ENCODE data around the gene FBLN2. TPM values are rescaled to one million over a fixed set of nuclear protein-coding genes. Genes with fewer than 3 reads are reported as not detected.

FBLN2 gene
- total RNA-seq, 2 experiments from 2014 or later, result 8.4 to 13.7 TPM

- Mint-ChIP-seq H3K9me3 (no peaks in the 10 kb centered on the region), H3K4me3 (no peak overlapping the region), H3K27me3 (no peaks in the 10 kb centered on the region), H3K27ac (no peak overlapping the region), H3K4me1 (ENCODE audit: low read depth) (no peaks in the 10 kb centered on the region), H3K36me3 (ENCODE audit: low read depth) (no peaks in the 10 kb centered on the region)
- ChIA-PET CTCF (interaction anchor here (0.8 kb wide), 1 partner anchor 104 kb away, joined by 3 read pairs; no protein-coding TSS in a partner anchor), POLR2A (no interaction called here)
- no peak for TF ChIP-seq CTCF (IDR thresholded peaks at IDR 0.05)
- ATAC-seq, result no peak
- DNase-seq, result no peak
- intact Hi-C loops (cut with micrococcal nuclease), result no loop called here
Observed at GRCh38 chr3:13599887-13600450, 51.0 kb downstream of the FBLN2 start.

- TF ChIP-seq CTCF (IDR thresholded peaks at IDR 0.05), result no peak
- H3K9me3 Mint-ChIP-seq, result no peaks in the 10 kb centered on the region
- no peak overlapping the region for H3K27ac Mint-ChIP-seq
- ChIA-PET CTCF (interaction anchor here (0.6 to 0.8 kb wide), 2 partner anchors 64 to 105 kb away, joined by 3 read pairs; no protein-coding TSS in a partner anchor), POLR2A (no interaction called here)
- intact Hi-C loops (cut with micrococcal nuclease), result no loop called here
- no peak overlapping the region for H3K4me3 Mint-ChIP-seq
- H3K27me3 Mint-ChIP-seq, result no peaks in the 10 kb centered on the region
- no peak for DNase-seq
- no peaks in the 10 kb centered on the region for H3K4me1 Mint-ChIP-seq (ENCODE audit: low read depth)
- H3K36me3 Mint-ChIP-seq (ENCODE audit: low read depth), result no peaks in the 10 kb centered on the region
- ATAC-seq, result no peak
Observed at GRCh38 chr3:13600950-13601691, 52.2 kb downstream of the FBLN2 start.

DNA sequence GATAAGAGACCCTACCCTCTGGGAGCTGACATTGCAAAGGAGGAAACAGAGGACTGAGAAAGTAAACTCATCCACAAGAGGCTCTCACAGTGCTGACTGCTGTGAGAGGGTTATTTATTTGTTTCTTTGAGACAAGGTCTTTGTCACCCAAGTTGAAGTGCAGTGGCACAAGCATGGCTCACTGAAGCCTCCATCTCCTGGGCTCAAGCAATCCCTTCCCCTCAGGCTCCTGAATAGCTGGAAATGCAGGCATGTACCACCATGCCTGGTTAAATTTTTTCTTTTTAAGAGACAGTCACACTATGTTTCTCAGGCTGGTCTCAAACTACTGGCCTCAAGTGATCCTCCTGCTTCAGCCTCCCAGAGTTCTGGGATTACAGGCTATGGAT, 52.8 kb downstream of the FBLN2 start:
- Mint-ChIP-seq H3K27ac (no peak overlapping the region), H3K9me3 (no peaks in the 10 kb centered on the region), H3K36me3 (ENCODE audit: low read depth) (no peaks in the 10 kb centered on the region), H3K4me3 (no peak overlapping the region), H3K4me1 (ENCODE audit: low read depth) (no peaks in the 10 kb centered on the region), H3K27me3 (no peaks in the 10 kb centered on the region)
- no peak for ATAC-seq
- no peak for DNase-seq
- CTCF ChIA-PET, result no interaction called here
- POLR2A ChIA-PET, result no interaction called here
- TF ChIP-seq CTCF (IDR thresholded peaks at IDR 0.05), result no peak
- intact Hi-C loops (cut with micrococcal nuclease), result no loop called here

- Mint-ChIP-seq H3K4me1 (ENCODE audit: low read depth) (no peaks in the 10 kb centered on the region), H3K9me3 (no peaks in the 10 kb centered on the region), H3K27me3 (no peaks in the 10 kb centered on the region), H3K27ac (no peak overlapping the region), H3K4me3 (no peak overlapping the region), H3K36me3 (ENCODE audit: low read depth) (peaks cover 2% of the 10 kb centered on the region)
- no peak for DNase-seq
- POLR2A ChIA-PET, result no interaction called here
- intact Hi-C loops (cut with micrococcal nuclease), result no loop called here
- CTCF ChIA-PET, result interaction anchor here (1.3 to 1.5 kb wide), 2 partner anchors 108 to 109 kb away, joined by 3 to 6 read pairs; no protein-coding TSS in a partner anchor
- ATAC-seq, result no peak
- no peak for TF ChIP-seq CTCF (IDR thresholded peaks at IDR 0.05)
Observed at GRCh38 chr3:13605555-13605954, 56.6 kb downstream of the FBLN2 start.

- Mint-ChIP-seq H3K4me3 (no peak overlapping the region), H3K4me1 (ENCODE audit: low read depth) (no peaks in the 10 kb centered on the region), H3K27ac (no peak overlapping the region), H3K27me3 (no peaks in the 10 kb centered on the region), H3K9me3 (no peaks in the 10 kb centered on the region), H3K36me3 (ENCODE audit: low read depth) (peaks cover 4% of the 10 kb centered on the region)
- TF ChIP-seq CTCF (IDR thresholded peaks at IDR 0.05), result no peak
- ATAC-seq, result no peak
- intact Hi-C loops (cut with micrococcal nuclease), result no loop called here
- ChIA-PET CTCF (no interaction called here), POLR2A (no interaction called here)
- DNase-seq, result no peak
Observed at GRCh38 chr3:13607821-13608597, 59.1 kb downstream of the FBLN2 start.

All from activated CD8-positive, alpha-beta T cell treated with anti-CD3 and anti-CD28 coated beads for 36 hours (primary cell).